Ishikawa (cell line): ENCODE results near the gene NPC1.

Source experiments
- CREB1 ChIP-seq: IDR thresholded peaks from 2 replicates; pipeline ENCODE4 v1.6.1; 2012; ENCODE audit warnings: low read depth
- EP300 ChIP-seq: IDR thresholded peaks from 2 replicates; pipeline ENCODE4 v1.6.1; 2012; ENCODE audit warnings: borderline replicate concordance
- RAD21 ChIP-seq: IDR thresholded peaks from 2 replicates; pipeline ENCODE4 v1.6.1; 2012; ENCODE audit warnings: low read depth
- REST ChIP-seq: IDR thresholded peaks from 2 replicates; pipeline ENCODE4 v1.6.1; 2012; ENCODE audit warnings: low read depth, mild to moderate bottlenecking
- YY1 ChIP-seq: IDR thresholded peaks from 2 replicates; pipeline ENCODE4 v1.6.1; 2012; ENCODE audit warnings: low read depth

- no peak for TF ChIP-seq RAD21
- TF ChIP-seq REST: no peak
- no peak for TF ChIP-seq EP300
- TF ChIP-seq CREB1: no peak
- no peak for TF ChIP-seq YY1
These were observed 56.7 kb downstream of the NPC1 start for GRCh38 chr18:23529604-23530003.
